Fibroblast of lung (primary cell): ENCODE measurements around the gene CNN1. TPM values are rescaled to one million over a fixed set of nuclear protein-coding genes. Genes with fewer than 3 reads are reported as not detected.

ENCODE experiments used
- DNase-seq, 2 donors: peaks; one replicate each; pipeline versions ENCODE4 v3.0.0 to v3.0.0-alpha.2; 2010; ENCODE audit warnings: low read depth in 2 of 2
- H2AFZ ChIP-seq: 2 replicates; pipeline ENCODE4 v1.5.1; 2012; ENCODE audit warnings: low read length, control low read depth, inconsistent platforms
- H3K27ac ChIP-seq: 2 replicates; pipeline ENCODE4 v1.5.1; 2011; ENCODE audit warnings: low read length, control low read depth; ENCODE audit not compliant: insufficient read depth
- H3K27me3 ChIP-seq: 2 replicates; pipeline ENCODE4 v1.5.1; 2011; ENCODE audit warnings: mild to moderate bottlenecking, low read length; ENCODE audit not compliant: control insufficient read depth, insufficient read depth
- H3K36me3 ChIP-seq: 2 replicates; pipeline ENCODE4 v1.5.1; 2011; ENCODE audit warnings: low read length; ENCODE audit not compliant: control insufficient read depth, insufficient read depth
- H3K4me1 ChIP-seq: 2 replicates; pipeline ENCODE4 v1.5.1; 2011; ENCODE audit warnings: low read length; ENCODE audit not compliant: control insufficient read depth, insufficient read depth; ENCODE audit errors: extremely low read depth
- H3K4me2 ChIP-seq: 2 replicates; pipeline ENCODE4 v1.5.1; 2011; ENCODE audit warnings: low read length, control low read depth; ENCODE audit not compliant: insufficient read depth; ENCODE audit errors: extremely low read depth
- H3K4me3 ChIP-seq, 4 experiments: fragments of 200-600 bp in 1 of 4; sonication (generic) in 1 of 4; replicated peaks in 1 of 4; 2 replicates each; pipeline ENCODE4 v1.5.1; 2011 to 2016; ENCODE audit warnings: low read length in 4 of 4, low read depth in 3 of 4, mild to moderate bottlenecking in 3 of 4, control low read depth in 2 of 4, inconsistent platforms in 1 of 4, mixed read lengths in 1 of 4; ENCODE audit not compliant: insufficient read depth in 1 of 4; ENCODE audit errors: control extremely low read depth in 1 of 4
- H3K79me2 ChIP-seq: 2 replicates; pipeline ENCODE4 v1.5.1; 2012; ENCODE audit warnings: mild to moderate bottlenecking, low read length, inconsistent platforms; ENCODE audit not compliant: control insufficient read depth, insufficient read depth
- H3K9ac ChIP-seq: 2 replicates; pipeline ENCODE4 v1.5.1; 2011; ENCODE audit warnings: mild to moderate bottlenecking, low read length, control low read depth; ENCODE audit not compliant: insufficient read depth
- H3K9me3 ChIP-seq: 2 replicates; pipeline ENCODE4 v1.5.1; 2012; ENCODE audit warnings: low read depth, low read length; ENCODE audit not compliant: control insufficient read depth, insufficient read depth
- H4K20me1 ChIP-seq: 2 replicates; pipeline ENCODE4 v1.5.1; 2011; ENCODE audit warnings: low read length; ENCODE audit not compliant: control insufficient read depth, insufficient read depth; ENCODE audit errors: extremely low read depth
- EZH2 ChIP-seq: IDR thresholded peaks from 2 replicates; pipeline ENCODE4 v1.5.1; 2012; ENCODE audit warnings: low read length, control low read depth, mild to moderate bottlenecking; ENCODE audit errors: missing control alignments
- polyA plus RNA-seq, 2 donors: library from polyadenylated mRNA; depleted of rRNA in 1 of 2; stranded (reverse) in 1 of 2; unstranded in 1 of 2; fragments of >200 nt; gene quantifications; 2 replicates each; pipeline ENCODE4 v1.2.1, GENCODE V29; 2011 to 2012; ENCODE audit warnings: missing spikeins in 1 of 2
- total RNA-seq: library from RNA; depleted of rRNA; stranded (reverse); fragments of >200 nt; gene quantifications from 2 replicates; pipeline ENCODE4 v1.2.1, GENCODE V29; 2014
- TF ChIP-seq, protein P1 (sequence below), 2 donors: IDR thresholded peaks in 1 of 2; conservative IDR thresholded peaks in 1 of 2; 1 replicate in 1 of 2; 2 replicates in 1 of 2; pipeline ENCODE4 v1.5.1; 2011 to 2012; ENCODE audit warnings: low read length in 2 of 2, control low read depth in 1 of 2, inconsistent platforms in 1 of 2, low read depth in 1 of 2, mild to moderate bottlenecking in 1 of 2

CNN1 gene
- total and polyA plus RNA-seq, 2 donors (not counting 1 experiment from before 2014, with no cell fraction given): 20.3 to 83.9 TPM

DNA sequence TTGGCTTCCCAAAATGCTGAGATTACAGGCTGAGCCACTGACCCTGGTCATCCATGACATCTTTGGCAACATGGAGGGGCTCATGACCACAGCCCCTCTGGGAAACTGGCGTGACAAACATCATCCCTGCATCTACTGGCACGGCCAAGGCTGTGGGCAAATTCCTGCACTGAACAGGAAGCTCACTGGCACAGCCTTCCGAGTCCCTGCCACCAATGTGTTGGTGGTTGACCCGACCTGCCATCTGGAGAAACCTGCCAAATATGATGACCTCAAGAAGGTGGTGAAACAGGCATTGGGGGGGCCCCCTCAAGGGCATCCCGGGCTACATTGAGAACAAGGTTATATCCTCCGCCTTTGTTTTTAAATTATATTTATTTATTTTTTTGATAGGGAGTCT, 47.7 kb downstream of the CNN1 start:
- TF ChIP-seq, protein P1, sequence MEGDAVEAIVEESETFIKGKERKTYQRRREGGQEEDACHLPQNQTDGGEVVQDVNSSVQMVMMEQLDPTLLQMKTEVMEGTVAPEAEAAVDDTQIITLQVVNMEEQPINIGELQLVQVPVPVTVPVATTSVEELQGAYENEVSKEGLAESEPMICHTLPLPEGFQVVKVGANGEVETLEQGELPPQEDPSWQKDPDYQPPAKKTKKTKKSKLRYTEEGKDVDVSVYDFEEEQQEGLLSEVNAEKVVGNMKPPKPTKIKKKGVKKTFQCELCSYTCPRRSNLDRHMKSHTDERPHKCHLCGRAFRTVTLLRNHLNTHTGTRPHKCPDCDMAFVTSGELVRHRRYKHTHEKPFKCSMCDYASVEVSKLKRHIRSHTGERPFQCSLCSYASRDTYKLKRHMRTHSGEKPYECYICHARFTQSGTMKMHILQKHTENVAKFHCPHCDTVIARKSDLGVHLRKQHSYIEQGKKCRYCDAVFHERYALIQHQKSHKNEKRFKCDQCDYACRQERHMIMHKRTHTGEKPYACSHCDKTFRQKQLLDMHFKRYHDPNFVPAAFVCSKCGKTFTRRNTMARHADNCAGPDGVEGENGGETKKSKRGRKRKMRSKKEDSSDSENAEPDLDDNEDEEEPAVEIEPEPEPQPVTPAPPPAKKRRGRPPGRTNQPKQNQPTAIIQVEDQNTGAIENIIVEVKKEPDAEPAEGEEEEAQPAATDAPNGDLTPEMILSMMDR (conservative IDR thresholded peaks at IDR 0.05 in 1 of 2, IDR thresholded peaks at IDR 0.05 in 1 of 2; ENCODE audit: low read depth in 1 of 2, low read length in 2 of 2): no peak
- no peak for TF ChIP-seq EZH2
- DNase-seq: no peak
- Histone ChIP-seq H3K9me3 (no peaks in the 10 kb centered on the region), H3K9ac (no peak overlapping the region), H2AFZ (no peak overlapping the region), H3K4me2 (no peak overlapping the region), H3K79me2 (no peaks in the 10 kb centered on the region), H3K36me3 (no peaks in the 10 kb centered on the region), H3K27ac (no peak overlapping the region), H3K4me1 (no peaks in the 10 kb centered on the region), H3K4me3 (no peak overlapping the region), H4K20me1 (no peaks in the 10 kb centered on the region), H3K27me3 (no peaks in the 10 kb centered on the region)

DNA sequence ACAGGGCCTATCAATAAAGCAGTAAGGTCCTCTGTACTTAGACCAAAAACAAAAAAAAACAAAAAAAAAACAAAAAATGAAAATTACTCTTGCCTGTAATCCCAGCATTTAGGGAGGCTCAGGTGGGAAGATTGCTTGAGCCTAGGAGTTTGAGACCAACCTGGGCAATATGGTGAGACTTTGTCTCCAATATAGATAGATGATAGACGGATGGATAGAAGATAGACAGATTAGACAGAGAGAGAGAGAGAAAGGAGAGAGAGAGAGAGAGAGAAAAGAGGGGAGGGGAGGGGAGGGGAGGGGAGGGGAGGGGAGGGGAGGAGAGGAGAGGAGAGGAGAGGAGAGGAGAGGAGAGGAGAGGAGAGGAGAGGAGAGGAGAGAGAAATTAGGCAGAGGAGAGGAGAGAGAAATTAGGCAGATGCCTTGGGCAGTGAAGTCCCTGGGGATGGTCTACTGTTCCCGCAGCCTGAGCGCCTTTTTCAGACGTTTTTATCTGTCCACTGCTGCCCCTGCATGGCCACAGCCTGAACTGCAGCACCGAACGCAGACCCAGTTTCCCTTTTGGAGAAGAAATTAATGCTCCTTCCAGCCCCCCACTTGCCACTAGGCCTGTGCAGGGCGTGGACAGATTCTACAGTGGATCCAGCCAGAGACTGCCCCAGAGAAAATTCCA, 48.8 kb downstream of the CNN1 start:
- no peak overlapping the region for H3K9ac ChIP-seq
- peak overlapping the region; percentile 73 for H3K4me2 ChIP-seq
- peak; percentile 38 to 69 for DNase-seq
- H3K9me3 ChIP-seq: no peaks in the 10 kb centered on the region
- no peaks in the 10 kb centered on the region for H3K36me3 ChIP-seq
- H3K27ac ChIP-seq: no peak overlapping the region
- TF ChIP-seq, protein P1 (conservative IDR thresholded peaks at IDR 0.05 in 1 of 2, IDR thresholded peaks at IDR 0.05 in 1 of 2; ENCODE audit: low read depth in 1 of 2, low read length in 2 of 2): peak; percentile 86 to 95
- no peak for TF ChIP-seq EZH2
- H4K20me1 ChIP-seq: no peaks in the 10 kb centered on the region
- no peak overlapping the region for H3K4me3 ChIP-seq
- H3K79me2 ChIP-seq: no peaks in the 10 kb centered on the region
- H3K27me3 ChIP-seq: no peaks in the 10 kb centered on the region
- H3K4me1 ChIP-seq: no peaks in the 10 kb centered on the region
- H2AFZ ChIP-seq: no peak overlapping the region

DNA sequence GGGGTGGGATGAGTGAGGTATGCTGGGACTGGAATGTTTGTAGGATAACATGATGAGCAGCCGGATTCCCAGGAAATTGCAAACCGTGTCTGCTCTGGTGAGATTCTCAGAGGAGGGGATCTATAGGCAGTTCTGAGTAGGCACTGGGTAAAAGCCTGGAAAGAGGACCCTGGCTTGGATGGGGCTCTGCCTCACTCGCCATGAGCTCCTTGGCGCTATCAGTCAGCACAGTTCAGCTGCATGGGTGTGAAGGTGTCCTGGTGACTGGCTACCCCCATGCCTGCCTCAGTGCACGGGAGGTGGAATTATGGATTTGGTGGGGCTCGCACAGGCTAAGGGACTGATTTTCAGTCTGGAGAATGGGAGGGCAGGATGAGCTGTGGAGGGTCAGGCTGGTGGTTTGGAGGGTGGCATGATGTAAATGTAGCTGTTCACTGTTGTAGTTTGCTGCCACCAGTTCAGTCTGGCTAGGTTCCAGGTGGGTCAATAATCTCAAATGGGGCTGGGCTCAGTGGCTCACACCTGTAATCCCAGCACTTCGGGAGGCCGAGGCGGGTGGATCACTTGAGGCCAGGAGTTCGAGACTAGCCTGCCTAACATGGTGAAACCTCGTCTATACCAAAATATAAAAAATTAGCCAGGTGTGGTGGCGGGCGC, 49.5 kb downstream of the CNN1 start:
- no peaks in the 10 kb centered on the region for H3K4me1 ChIP-seq
- H3K4me2 ChIP-seq: peak overlapping the region; percentile 73
- no peak overlapping the region for H3K4me3 ChIP-seq
- DNase-seq: no peak
- no peak overlapping the region for H2AFZ ChIP-seq
- no peaks in the 10 kb centered on the region for H3K9me3 ChIP-seq
- H3K79me2 ChIP-seq: no peaks in the 10 kb centered on the region
- no peaks in the 10 kb centered on the region for H3K36me3 ChIP-seq
- TF ChIP-seq, protein P1 (conservative IDR thresholded peaks at IDR 0.05 in 1 of 2, IDR thresholded peaks at IDR 0.05 in 1 of 2; ENCODE audit: low read depth in 1 of 2, low read length in 2 of 2): no peak
- no peak for TF ChIP-seq EZH2
- no peaks in the 10 kb centered on the region for H3K27me3 ChIP-seq
- no peaks in the 10 kb centered on the region for H4K20me1 ChIP-seq
- H3K27ac ChIP-seq: no peak overlapping the region
- H3K9ac ChIP-seq: no peak overlapping the region
